ENCODE results near the gene TGM4.

GRCh38 chr3:44914936-44915335, 40.5 kb downstream of the TGM4 start:
- TF ChIP-seq EP300 (IDR thresholded peaks at IDR 0.05) (no peak), POLR2A (IDR thresholded peaks at IDR 0.05) (no peak), CTCF (IDR thresholded peaks at IDR 0.05) (no peak)

Data from ovary (tissue), 3 donors.